Measurements from ENCODE around the gene DUSP8.

The DUSP8 gene

GRCh38 chr11:1546536-1547466 is 25.3 kb downstream of the DUSP8 start:
- Histone ChIP-seq H3K36me3 (ENCODE audit: control insufficient read depth in 5 of 5, insufficient read depth in 5 of 5, low read length in 5 of 5) (no peaks in the 10 kb centered on the region), H3K9me3 (ENCODE audit: control insufficient read depth in 5 of 5, low read length in 5 of 5) (no peaks in the 10 kb centered on the region), H3K4me3 (ENCODE audit: low read depth in 1 of 5, low read length in 5 of 5) (peak overlapping the region in 3 of 5 donors; percentile 22 to 58 (median 56)), H3K27me3 (ENCODE audit: control insufficient read depth in 5 of 5, insufficient read depth in 4 of 5, low read length in 5 of 5) (peaks cover 12 to 45% (median 27%) of the 10 kb centered on the region in 5 donors), H3K4me1 (ENCODE audit: control insufficient read depth in 5 of 5, insufficient read depth in 5 of 5, low read length in 5 of 5) (peaks cover 0 to 23% (median 19%) of the 10 kb centered on the region in 5 donors), H3K9ac (ENCODE audit: low read length in 5 of 5) (no peak overlapping the region), H3K27ac (ENCODE audit: low read depth, low read length) (no peak overlapping the region)

DNA sequence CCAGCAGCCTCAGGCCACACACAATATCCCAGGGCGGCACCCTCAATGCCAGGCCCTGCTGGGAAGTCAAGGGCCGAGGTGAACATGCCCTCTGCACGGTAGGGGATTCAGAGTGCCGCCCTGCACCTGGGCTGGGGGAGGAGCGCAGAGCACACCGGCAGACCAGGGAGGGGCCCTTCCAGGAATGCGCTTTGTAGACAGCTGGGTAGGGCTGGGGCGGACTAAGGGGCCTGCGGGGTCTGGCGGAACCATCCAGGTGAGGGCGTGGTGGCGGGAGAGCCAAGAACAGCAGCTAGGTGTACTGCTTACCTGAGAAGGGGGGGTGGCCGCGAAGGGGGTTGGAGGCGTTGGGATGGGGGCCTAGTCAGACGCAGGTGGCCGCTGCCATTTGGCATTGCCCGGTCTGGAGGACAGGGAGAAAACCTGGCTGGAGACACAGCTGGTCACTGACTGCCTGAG is 26.0 kb downstream of the DUSP8 start:
- H3K9ac ChIP-seq (ENCODE audit: low read length in 5 of 5) = no peak overlapping the region
- H3K27me3 ChIP-seq (ENCODE audit: control insufficient read depth in 5 of 5, insufficient read depth in 4 of 5, low read length in 5 of 5) = peaks cover 12 to 45% (median 28%) of the 10 kb centered on the region in 5 donors
- no peaks in the 10 kb centered on the region for H3K9me3 ChIP-seq (ENCODE audit: control insufficient read depth in 5 of 5, low read length in 5 of 5)
- H3K27ac ChIP-seq (ENCODE audit: low read depth, low read length) = no peak overlapping the region
- H3K36me3 ChIP-seq (ENCODE audit: control insufficient read depth in 5 of 5, insufficient read depth in 5 of 5, low read length in 5 of 5) = no peaks in the 10 kb centered on the region
- peaks cover 0 to 23% (median 19%) of the 10 kb centered on the region in 5 donors for H3K4me1 ChIP-seq (ENCODE audit: control insufficient read depth in 5 of 5, insufficient read depth in 5 of 5, low read length in 5 of 5)
- no peak overlapping the region for H3K4me3 ChIP-seq (ENCODE audit: low read depth in 1 of 5, low read length in 5 of 5)

DNA sequence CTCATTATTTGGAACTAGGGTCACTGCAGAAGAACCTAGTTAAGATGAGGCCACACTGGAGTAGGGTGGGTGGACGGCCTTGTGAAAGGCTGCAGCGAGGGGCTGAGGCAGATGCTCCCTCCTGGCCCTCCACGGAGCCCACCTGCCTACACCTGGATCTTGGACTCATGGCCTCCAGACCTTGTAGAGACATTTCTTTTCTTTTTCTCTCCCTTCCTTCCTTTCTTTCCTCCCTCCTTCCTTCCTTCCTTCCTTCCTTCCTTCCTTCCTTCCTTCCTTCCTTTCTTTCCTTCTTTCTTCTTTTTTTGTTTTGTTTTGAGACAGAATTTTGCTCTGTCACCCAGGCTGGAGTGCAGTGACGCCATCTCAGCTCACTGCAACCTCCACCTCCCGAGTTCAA is 26.6 kb downstream of the DUSP8 start:
- Histone ChIP-seq H3K9me3 (ENCODE audit: control insufficient read depth in 5 of 5, low read length in 5 of 5) (no peaks in the 10 kb centered on the region), H3K36me3 (ENCODE audit: control insufficient read depth in 5 of 5, insufficient read depth in 5 of 5, low read length in 5 of 5) (no peaks in the 10 kb centered on the region), H3K27me3 (ENCODE audit: control insufficient read depth in 5 of 5, insufficient read depth in 4 of 5, low read length in 5 of 5) (peaks cover 12 to 45% (median 28%) of the 10 kb centered on the region in 5 donors), H3K4me1 (ENCODE audit: control insufficient read depth in 5 of 5, insufficient read depth in 5 of 5, low read length in 5 of 5) (peaks cover 0 to 23% (median 19%) of the 10 kb centered on the region in 5 donors), H3K9ac (ENCODE audit: low read length in 5 of 5) (no peak overlapping the region), H3K27ac (ENCODE audit: low read depth, low read length) (no peak overlapping the region), H3K4me3 (ENCODE audit: low read depth in 1 of 5, low read length in 5 of 5) (no peak overlapping the region)

DNA sequence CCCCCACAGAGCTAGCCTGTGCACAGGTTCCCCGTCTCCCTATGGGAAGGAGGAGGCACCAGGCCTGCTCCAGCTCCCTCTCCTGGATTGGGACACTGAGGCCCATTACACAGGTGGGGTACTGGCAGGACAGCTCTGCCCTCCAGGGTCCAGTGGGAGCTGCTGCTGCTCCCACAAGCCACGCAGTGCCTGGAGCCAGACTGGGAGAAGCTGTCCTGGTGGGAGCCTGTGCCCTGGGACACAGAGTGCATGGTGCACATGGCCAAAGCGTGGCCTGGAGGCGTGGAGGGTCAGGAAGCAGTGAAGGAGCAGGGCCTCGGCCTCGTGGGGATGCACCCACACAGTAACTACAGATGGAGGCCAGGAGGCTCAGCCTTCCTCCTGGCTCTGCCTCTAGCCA is 27.5 kb downstream of the DUSP8 start:
- no peak overlapping the region for H3K27ac ChIP-seq (ENCODE audit: low read depth, low read length)
- H3K9ac ChIP-seq (ENCODE audit: low read length in 5 of 5) = no peak overlapping the region
- no peaks in the 10 kb centered on the region for H3K9me3 ChIP-seq (ENCODE audit: control insufficient read depth in 5 of 5, low read length in 5 of 5)
- H3K36me3 ChIP-seq (ENCODE audit: control insufficient read depth in 5 of 5, insufficient read depth in 5 of 5, low read length in 5 of 5) = no peaks in the 10 kb centered on the region
- no peak overlapping the region for H3K4me3 ChIP-seq (ENCODE audit: low read depth in 1 of 5, low read length in 5 of 5)
- peaks cover 12 to 45% (median 28%) of the 10 kb centered on the region in 5 donors for H3K27me3 ChIP-seq (ENCODE audit: control insufficient read depth in 5 of 5, insufficient read depth in 4 of 5, low read length in 5 of 5)
- H3K4me1 ChIP-seq (ENCODE audit: control insufficient read depth in 5 of 5, insufficient read depth in 5 of 5, low read length in 5 of 5) = peaks cover 0 to 23% (median 19%) of the 10 kb centered on the region in 5 donors

- H3K27me3 ChIP-seq (ENCODE audit: control insufficient read depth in 5 of 5, insufficient read depth in 4 of 5, low read length in 5 of 5) = peaks cover 12 to 45% (median 28%) of the 10 kb centered on the region in 5 donors
- no peak overlapping the region for H3K27ac ChIP-seq (ENCODE audit: low read depth, low read length)
- H3K4me1 ChIP-seq (ENCODE audit: control insufficient read depth in 5 of 5, insufficient read depth in 5 of 5, low read length in 5 of 5) = peaks cover 0 to 23% (median 19%) of the 10 kb centered on the region in 5 donors
- no peaks in the 10 kb centered on the region for H3K36me3 ChIP-seq (ENCODE audit: control insufficient read depth in 5 of 5, insufficient read depth in 5 of 5, low read length in 5 of 5)
- H3K9ac ChIP-seq (ENCODE audit: low read length in 5 of 5) = no peak overlapping the region
- no peaks in the 10 kb centered on the region for H3K9me3 ChIP-seq (ENCODE audit: control insufficient read depth in 5 of 5, low read length in 5 of 5)
- H3K4me3 ChIP-seq (ENCODE audit: low read depth in 1 of 5, low read length in 5 of 5) = no peak overlapping the region
These were observed 28.3 kb downstream of the DUSP8 start for GRCh38 chr11:1543606-1544263.

DNA sequence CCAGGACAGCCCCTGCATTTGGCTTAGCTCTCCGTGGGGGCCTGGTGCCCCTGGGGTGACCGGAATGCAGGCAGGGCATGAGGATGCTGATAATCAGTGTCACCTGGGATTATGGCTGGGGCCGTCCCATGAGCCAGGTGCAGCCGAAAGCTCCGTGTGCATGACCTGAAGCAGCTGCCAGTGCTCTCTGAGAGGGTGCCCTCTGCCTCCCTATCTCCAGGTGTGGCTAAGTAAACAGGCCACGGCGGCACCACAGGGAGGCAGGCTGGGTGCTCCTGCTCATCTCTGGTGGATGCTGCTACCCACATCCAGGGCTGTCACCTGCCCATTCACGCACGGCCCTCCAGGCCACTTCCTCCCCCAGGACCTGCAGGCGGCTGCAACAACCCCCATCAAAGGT is 29.8 kb downstream of the DUSP8 start:
- Histone ChIP-seq H3K9me3 (ENCODE audit: control insufficient read depth in 5 of 5, low read length in 5 of 5) (peaks cover 0 to 5% (median 4%) of the 10 kb centered on the region in 5 donors), H3K36me3 (ENCODE audit: control insufficient read depth in 5 of 5, insufficient read depth in 5 of 5, low read length in 5 of 5) (no peaks in the 10 kb centered on the region), H3K9ac (ENCODE audit: low read length in 5 of 5) (no peak overlapping the region), H3K4me1 (ENCODE audit: control insufficient read depth in 5 of 5, insufficient read depth in 5 of 5, low read length in 5 of 5) (peaks cover 0 to 11% (median 6%) of the 10 kb centered on the region in 5 donors), H3K27me3 (ENCODE audit: control insufficient read depth in 5 of 5, insufficient read depth in 4 of 5, low read length in 5 of 5) (peaks cover 10 to 40% (median 24%) of the 10 kb centered on the region in 5 donors), H3K27ac (ENCODE audit: low read depth, low read length) (no peak overlapping the region), H3K4me3 (ENCODE audit: low read depth in 1 of 5, low read length in 5 of 5) (no peak overlapping the region)

- H3K27ac ChIP-seq (ENCODE audit: low read depth, low read length) = no peak overlapping the region
- no peak overlapping the region for H3K9ac ChIP-seq (ENCODE audit: low read length in 5 of 5)
- H3K27me3 ChIP-seq (ENCODE audit: control insufficient read depth in 5 of 5, insufficient read depth in 4 of 5, low read length in 5 of 5) = peaks cover 9 to 36% (median 18%) of the 10 kb centered on the region in 5 donors
- no peak overlapping the region for H3K4me3 ChIP-seq (ENCODE audit: low read depth in 1 of 5, low read length in 5 of 5)
- no peaks in the 10 kb centered on the region for H3K36me3 ChIP-seq (ENCODE audit: control insufficient read depth in 5 of 5, insufficient read depth in 5 of 5, low read length in 5 of 5)
- H3K9me3 ChIP-seq (ENCODE audit: control insufficient read depth in 5 of 5, low read length in 5 of 5) = peaks cover 0 to 5% (median 4%) of the 10 kb centered on the region in 5 donors
- H3K4me1 ChIP-seq (ENCODE audit: control insufficient read depth in 5 of 5, insufficient read depth in 5 of 5, low read length in 5 of 5) = peaks cover 0 to 9% (median under 1%) of the 10 kb centered on the region in 5 donors
These were observed 30.4 kb downstream of the DUSP8 start for GRCh38 chr11:1541474-1542204.

DNA sequence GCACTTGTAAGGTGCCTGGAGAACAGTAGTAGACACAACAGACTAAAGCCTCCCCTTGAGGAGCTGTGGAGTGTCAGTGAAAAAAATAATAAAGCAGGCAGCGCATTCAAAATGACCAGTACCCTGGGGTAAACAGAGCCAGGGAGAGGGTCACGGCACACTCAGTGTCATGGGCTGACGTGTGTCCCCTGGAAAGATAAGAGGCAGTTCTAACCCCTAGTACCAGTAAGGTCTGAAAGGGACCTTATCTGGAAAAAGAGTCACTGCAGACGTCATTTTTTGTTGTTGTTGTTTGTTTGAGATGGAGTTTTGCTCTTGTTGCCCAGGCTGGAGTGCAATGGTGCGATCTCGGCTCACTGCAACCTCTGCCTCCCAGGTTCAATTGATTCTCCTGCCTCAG is 32.0 kb downstream of the DUSP8 start:
- Histone ChIP-seq H3K4me1 (ENCODE audit: control insufficient read depth in 5 of 5, insufficient read depth in 5 of 5, low read length in 5 of 5) (peaks cover 0 to 20% (median 7%) of the 10 kb centered on the region in 5 donors), H3K4me3 (ENCODE audit: low read depth in 1 of 5, low read length in 5 of 5) (no peak overlapping the region), H3K27ac (ENCODE audit: low read depth, low read length) (no peak overlapping the region), H3K36me3 (ENCODE audit: control insufficient read depth in 5 of 5, insufficient read depth in 5 of 5, low read length in 5 of 5) (peaks cover 0 to 8% (median 3%) of the 10 kb centered on the region in 5 donors), H3K27me3 (ENCODE audit: control insufficient read depth in 5 of 5, insufficient read depth in 4 of 5, low read length in 5 of 5) (peaks cover 4 to 21% (median 15%) of the 10 kb centered on the region in 5 donors), H3K9me3 (ENCODE audit: control insufficient read depth in 5 of 5, low read length in 5 of 5) (peaks cover 0 to 5% (median 4%) of the 10 kb centered on the region in 5 donors), H3K9ac (ENCODE audit: low read length in 5 of 5) (no peak overlapping the region)

GRCh38 chr11:1538153-1538552 is 33.9 kb downstream of the DUSP8 start:
- no peak overlapping the region for H3K9ac ChIP-seq (ENCODE audit: low read length in 5 of 5)
- H3K9me3 ChIP-seq (ENCODE audit: control insufficient read depth in 5 of 5, low read length in 5 of 5) = peaks cover 0 to 5% (median 4%) of the 10 kb centered on the region in 5 donors
- H3K27ac ChIP-seq (ENCODE audit: low read depth, low read length) = no peak overlapping the region
- H3K4me3 ChIP-seq (ENCODE audit: low read depth in 1 of 5, low read length in 5 of 5) = no peak overlapping the region
- H3K4me1 ChIP-seq (ENCODE audit: control insufficient read depth in 5 of 5, insufficient read depth in 5 of 5, low read length in 5 of 5) = peaks cover 0 to 38% (median 20%) of the 10 kb centered on the region in 5 donors
- H3K27me3 ChIP-seq (ENCODE audit: control insufficient read depth in 5 of 5, insufficient read depth in 4 of 5, low read length in 5 of 5) = peaks cover 0 to 12% (median 3%) of the 10 kb centered on the region in 5 donors
- H3K36me3 ChIP-seq (ENCODE audit: control insufficient read depth in 5 of 5, insufficient read depth in 5 of 5, low read length in 5 of 5) = peaks cover 0 to 13% (median 8%) of the 10 kb centered on the region in 5 donors

Measured in subcutaneous abdominal adipose tissue (tissue), 5 donors.